ENCODE measurements around the gene RNU6-1. TPM values are rescaled to one million over a fixed set of nuclear protein-coding genes. Genes with fewer than 3 reads are reported as not detected.

Gene RNU6-1
- polyA plus RNA-seq, 1 donor = not detected

- no peaks in the 10 kb centered on the region for H3K27me3 ChIP-seq (ENCODE audit: control insufficient read depth, insufficient read depth, low read length)
- peaks cover 5% of the 10 kb centered on the region for H3K4me1 ChIP-seq (ENCODE audit: control insufficient read depth, insufficient read depth, low read length)
- no peak overlapping the region for H3K4me3 ChIP-seq (ENCODE audit: low read length)
- no peak overlapping the region for H3K27ac ChIP-seq (ENCODE audit: low read length)
- H3K9me3 ChIP-seq (ENCODE audit: control insufficient read depth, low read depth, low read length) = no peaks in the 10 kb centered on the region
- WGBS (ENCODE audit: insufficient coverage, low lambda C conversion rate) = no CpG with 5 or more reads among the region's 5 CpGs
- DNase-seq = no peak
- no peaks in the 10 kb centered on the region for H3K36me3 ChIP-seq (ENCODE audit: control insufficient read depth, insufficient read depth, low read length)
Measured at GRCh38 chr15:67859331-67859946, 19.6 kb upstream of the RNU6-1 start.

GRCh38 chr15:67857220-67857619, 17.4 kb upstream of the RNU6-1 start:
- no peak for DNase-seq
- no CpG with 5 or more reads among the region's 3 CpGs for WGBS (ENCODE audit: insufficient coverage, low lambda C conversion rate)
- Histone ChIP-seq H3K9me3 (ENCODE audit: control insufficient read depth, low read depth, low read length) (no peaks in the 10 kb centered on the region), H3K27me3 (ENCODE audit: control insufficient read depth, insufficient read depth, low read length) (no peaks in the 10 kb centered on the region), H3K27ac (ENCODE audit: low read length) (no peak overlapping the region), H3K36me3 (ENCODE audit: control insufficient read depth, insufficient read depth, low read length) (no peaks in the 10 kb centered on the region), H3K4me1 (ENCODE audit: control insufficient read depth, insufficient read depth, low read length) (peaks cover 6% of the 10 kb centered on the region), H3K4me3 (ENCODE audit: low read length) (no peak overlapping the region)

DNA sequence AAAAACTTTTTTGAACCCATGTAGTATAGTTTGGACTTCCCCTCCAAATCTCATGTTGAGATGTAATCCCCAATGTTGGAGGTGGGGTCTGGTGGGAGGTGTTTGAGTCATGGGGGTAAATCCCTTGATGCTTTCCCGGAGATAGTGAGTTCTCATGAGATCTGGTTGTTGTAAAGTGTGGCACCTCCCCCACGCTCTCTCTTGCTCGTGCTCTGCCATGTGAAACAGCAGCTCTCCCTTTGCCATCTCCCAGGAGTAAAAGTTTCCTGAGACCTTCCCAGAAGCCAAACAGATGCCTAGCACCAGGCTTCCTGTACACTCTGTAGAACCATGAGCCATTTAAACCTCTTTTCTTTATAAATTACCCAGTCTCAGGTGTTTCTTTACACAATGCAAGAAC, 16.0 kb upstream of the RNU6-1 start:
- no peak for DNase-seq
- WGBS (ENCODE audit: insufficient coverage, low lambda C conversion rate) = 100% methylated on average over 2 of the region's 3 CpGs
- Histone ChIP-seq H3K27ac (ENCODE audit: low read length) (no peak overlapping the region), H3K4me3 (ENCODE audit: low read length) (no peak overlapping the region), H3K27me3 (ENCODE audit: control insufficient read depth, insufficient read depth, low read length) (no peaks in the 10 kb centered on the region), H3K36me3 (ENCODE audit: control insufficient read depth, insufficient read depth, low read length) (no peaks in the 10 kb centered on the region), H3K9me3 (ENCODE audit: control insufficient read depth, low read depth, low read length) (no peaks in the 10 kb centered on the region), H3K4me1 (ENCODE audit: control insufficient read depth, insufficient read depth, low read length) (peaks cover 6% of the 10 kb centered on the region)

DNA sequence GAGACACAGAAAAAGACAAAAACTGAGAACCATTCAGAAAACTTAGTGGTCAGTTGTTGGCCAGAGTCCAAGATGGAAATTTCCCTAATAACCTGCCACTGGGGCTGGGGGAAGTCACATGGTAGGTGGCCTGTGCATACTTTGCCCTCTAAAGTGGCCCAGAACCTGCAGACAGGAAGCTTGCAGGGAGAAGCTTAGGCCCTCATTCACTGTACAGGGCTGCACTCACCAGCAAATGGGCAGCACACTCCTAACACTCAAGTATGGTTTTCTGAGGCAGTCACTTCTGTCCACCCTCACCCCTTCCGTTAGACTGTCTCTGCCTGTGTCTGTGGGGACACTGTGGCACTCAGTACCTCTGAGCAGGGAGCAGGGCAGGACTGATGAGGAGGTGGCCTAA, 14.5 kb upstream of the RNU6-1 start:
- DNase-seq = peak in 1 of 2 donors; percentile 46

DNA sequence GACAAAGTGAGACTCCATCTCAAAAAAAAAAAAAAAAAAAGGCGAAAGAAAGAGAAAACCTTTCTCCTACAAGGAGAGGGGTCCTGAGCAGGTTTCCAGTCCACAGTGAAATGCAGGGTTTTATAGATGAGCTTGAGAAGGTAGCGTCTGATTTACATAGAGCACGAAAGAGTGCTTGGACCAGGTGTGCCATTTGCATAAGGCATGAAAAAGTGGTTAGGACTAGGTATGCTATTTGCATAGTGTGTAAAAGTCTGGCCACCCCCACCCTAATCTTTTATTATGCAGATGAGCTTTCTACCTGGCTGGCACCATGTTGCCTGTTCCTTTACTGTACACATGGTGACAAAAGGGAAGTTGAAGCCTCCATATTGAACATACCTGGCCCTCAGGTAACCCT, 13.6 kb upstream of the RNU6-1 start:
- no peaks in the 10 kb centered on the region for H3K36me3 ChIP-seq (ENCODE audit: control insufficient read depth, insufficient read depth, low read length)
- H3K4me3 ChIP-seq (ENCODE audit: low read length) = no peak overlapping the region
- WGBS (ENCODE audit: insufficient coverage, low lambda C conversion rate) = no CpG with 5 or more reads among the region's 3 CpGs
- no peaks in the 10 kb centered on the region for H3K9me3 ChIP-seq (ENCODE audit: control insufficient read depth, low read depth, low read length)
- H3K27ac ChIP-seq (ENCODE audit: low read length) = no peak overlapping the region
- no peaks in the 10 kb centered on the region for H3K27me3 ChIP-seq (ENCODE audit: control insufficient read depth, insufficient read depth, low read length)
- H3K4me1 ChIP-seq (ENCODE audit: control insufficient read depth, insufficient read depth, low read length) = peaks cover 6% of the 10 kb centered on the region
- no peak for DNase-seq

More for the DNA sequence above, 14.5 kb upstream of the RNU6-1 start:
- Histone ChIP-seq H3K36me3 (ENCODE audit: control insufficient read depth, insufficient read depth, low read length) (no peaks in the 10 kb centered on the region), H3K27me3 (ENCODE audit: control insufficient read depth, insufficient read depth, low read length) (no peaks in the 10 kb centered on the region), H3K4me3 (ENCODE audit: low read length) (no peak overlapping the region), H3K4me1 (ENCODE audit: control insufficient read depth, insufficient read depth, low read length) (peaks cover 6% of the 10 kb centered on the region), H3K9me3 (ENCODE audit: control insufficient read depth, low read depth, low read length) (no peaks in the 10 kb centered on the region), H3K27ac (ENCODE audit: low read length) (peak overlapping the region; percentile 18)
- WGBS (ENCODE audit: insufficient coverage, low lambda C conversion rate) = no CpG with 5 or more reads among the region's 1 CpG

- no peaks in the 10 kb centered on the region for H3K27me3 ChIP-seq (ENCODE audit: control insufficient read depth, insufficient read depth, low read length)
- no peak overlapping the region for H3K4me3 ChIP-seq (ENCODE audit: low read length)
- WGBS (ENCODE audit: insufficient coverage, low lambda C conversion rate) = no CpG with 5 or more reads among the region's 3 CpGs
- peaks cover 6% of the 10 kb centered on the region for H3K4me1 ChIP-seq (ENCODE audit: control insufficient read depth, insufficient read depth, low read length)
- DNase-seq = no peak
- no peaks in the 10 kb centered on the region for H3K9me3 ChIP-seq (ENCODE audit: control insufficient read depth, low read depth, low read length)
- no peaks in the 10 kb centered on the region for H3K36me3 ChIP-seq (ENCODE audit: control insufficient read depth, insufficient read depth, low read length)
- no peak overlapping the region for H3K27ac ChIP-seq (ENCODE audit: low read length)
Measured at GRCh38 chr15:67852418-67852817, 12.6 kb upstream of the RNU6-1 start.

GRCh38 chr15:67850994-67851571, 11.2 kb upstream of the RNU6-1 start:
- Histone ChIP-seq H3K4me1 (ENCODE audit: control insufficient read depth, insufficient read depth, low read length) (peaks cover 6% of the 10 kb centered on the region), H3K36me3 (ENCODE audit: control insufficient read depth, insufficient read depth, low read length) (no peaks in the 10 kb centered on the region), H3K9me3 (ENCODE audit: control insufficient read depth, low read depth, low read length) (no peaks in the 10 kb centered on the region), H3K27me3 (ENCODE audit: control insufficient read depth, insufficient read depth, low read length) (no peaks in the 10 kb centered on the region), H3K27ac (ENCODE audit: low read length) (no peak overlapping the region), H3K4me3 (ENCODE audit: low read length) (no peak overlapping the region)
- WGBS (ENCODE audit: insufficient coverage, low lambda C conversion rate) = no CpG with 5 or more reads among the region's 4 CpGs
- DNase-seq = no peak

- H3K27ac ChIP-seq (ENCODE audit: low read length) = no peak overlapping the region
- H3K27me3 ChIP-seq (ENCODE audit: control insufficient read depth, insufficient read depth, low read length) = no peaks in the 10 kb centered on the region
- H3K36me3 ChIP-seq (ENCODE audit: control insufficient read depth, insufficient read depth, low read length) = no peaks in the 10 kb centered on the region
- no peak overlapping the region for H3K4me3 ChIP-seq (ENCODE audit: low read length)
- no peak for DNase-seq
- H3K4me1 ChIP-seq (ENCODE audit: control insufficient read depth, insufficient read depth, low read length) = peaks cover 6% of the 10 kb centered on the region
- 77% methylated on average over 5 of the region's 7 CpGs for WGBS (ENCODE audit: insufficient coverage, low lambda C conversion rate)
- H3K9me3 ChIP-seq (ENCODE audit: control insufficient read depth, low read depth, low read length) = no peaks in the 10 kb centered on the region
Measured at GRCh38 chr15:67850336-67850735, 10.5 kb upstream of the RNU6-1 start.

- H3K27ac ChIP-seq (ENCODE audit: low read length) = no peak overlapping the region
- H3K9me3 ChIP-seq (ENCODE audit: control insufficient read depth, low read depth, low read length) = no peaks in the 10 kb centered on the region
- H3K4me3 ChIP-seq (ENCODE audit: low read length) = no peak overlapping the region
- peaks cover 5% of the 10 kb centered on the region for H3K4me1 ChIP-seq (ENCODE audit: control insufficient read depth, insufficient read depth, low read length)
- H3K27me3 ChIP-seq (ENCODE audit: control insufficient read depth, insufficient read depth, low read length) = no peaks in the 10 kb centered on the region
- DNase-seq = no peak
- no peaks in the 10 kb centered on the region for H3K36me3 ChIP-seq (ENCODE audit: control insufficient read depth, insufficient read depth, low read length)
- 100% methylated on average over 1 of the region's 1 CpG for WGBS (ENCODE audit: insufficient coverage, low lambda C conversion rate)
Measured at GRCh38 chr15:67849538-67849937, 9.7 kb upstream of the RNU6-1 start.

- DNase-seq = no peak
- Histone ChIP-seq H3K9me3 (ENCODE audit: control insufficient read depth, low read depth, low read length) (no peaks in the 10 kb centered on the region), H3K4me1 (ENCODE audit: control insufficient read depth, insufficient read depth, low read length) (peaks cover 4% of the 10 kb centered on the region), H3K36me3 (ENCODE audit: control insufficient read depth, insufficient read depth, low read length) (no peaks in the 10 kb centered on the region), H3K27ac (ENCODE audit: low read length) (no peak overlapping the region), H3K27me3 (ENCODE audit: control insufficient read depth, insufficient read depth, low read length) (no peaks in the 10 kb centered on the region), H3K4me3 (ENCODE audit: low read length) (no peak overlapping the region)
- 100% methylated on average over 2 of the region's 5 CpGs for WGBS (ENCODE audit: insufficient coverage, low lambda C conversion rate)
Measured at GRCh38 chr15:67845974-67846373, 6.1 kb upstream of the RNU6-1 start.
